OCI-LY7 (cell line): ENCODE measurements around the gene PLEKHM1. TPM values are rescaled to one million over a fixed set of nuclear protein-coding genes. Genes with fewer than 3 reads are reported as not detected.
"Not testable (repeated sequence)": the region's sequence is repeated elsewhere in the genome, so short reads cannot be mapped to it uniquely, and the experiment has no call there.

ENCODE experiments used
- BruUV-seq: library from RNA; stranded (reverse); fragments of 400-500 nt; replicated peaks from 2 replicates; lab custom pipeline; 2021; lab: Mats Ljungman, UMichigan
- CTCF ChIA-PET: fragments of 300-600 bp; sonication (Branson Sonifier 250); formaldehyde crosslinking; loops from one replicate; lab custom pipeline; 2022; ENCODE audit warnings: antibody characterized with exemption; ENCODE audit not compliant: unreplicated experiment; lab: Charles Lee
- POLR2A ChIA-PET: fragments of 300-600 bp; sonication (Branson Sonifier 250); formaldehyde crosslinking; loops from one replicate; lab custom pipeline; 2022; ENCODE audit warnings: antibody characterized with exemption; lab: Charles Lee
- DNase-seq: peaks from one replicate; pipeline ENCODE4 v3.0.0-alpha.2; 2015; ENCODE audit warnings: low spot score
- H2AFZ ChIP-seq: fragments of 200-600 bp; sonication (generic), shearing (Covaris generic); 2 replicates; pipeline ENCODE4 v1.6.1; 2014; ENCODE audit warnings: mild to moderate bottlenecking, antibody characterized with exemption, low read length, moderate library complexity
- H3K27ac ChIP-seq: fragments of 200-600 bp; sonication (generic); 2 replicates; pipeline ENCODE4 v1.5.1; 2014; ENCODE audit warnings: mixed run types, low read depth, mild to moderate bottlenecking, moderate library complexity, low read length, inconsistent platforms; ENCODE audit not compliant: poor library complexity, severe bottlenecking
- H3K36me3 ChIP-seq: fragments of 200-600 bp; sonication (generic); 2 replicates; pipeline ENCODE4 v1.6.1; 2014; ENCODE audit warnings: mild to moderate bottlenecking, antibody characterized with exemption, low read length, moderate library complexity, mixed read lengths; ENCODE audit not compliant: insufficient read depth
- H3K4me1 ChIP-seq: fragments of 200-600 bp; sonication (generic); 2 replicates; pipeline ENCODE4 v1.5.1; 2014; ENCODE audit warnings: mild to moderate bottlenecking, low read length; ENCODE audit not compliant: insufficient read depth, poor library complexity, severe bottlenecking
- H3K4me2 ChIP-seq: fragments of 200-600 bp; sonication (generic); 2 replicates; pipeline ENCODE4 v1.6.1; 2014; ENCODE audit warnings: mild to moderate bottlenecking, low read length
- H3K4me3 ChIP-seq: fragments of 200-600 bp; sonication (generic); 2 replicates; pipeline ENCODE4 v1.5.1; 2014; ENCODE audit warnings: mild to moderate bottlenecking, low read depth, low read length; ENCODE audit not compliant: poor library complexity, severe bottlenecking
- H3K79me2 ChIP-seq: fragments of 200-600 bp; sonication (generic); 2 replicates; pipeline ENCODE4 v1.6.1; 2016; ENCODE audit warnings: low read depth, mild to moderate bottlenecking, low read length, moderate library complexity, mixed read lengths; ENCODE audit not compliant: insufficient read depth
- H3K9me2 ChIP-seq: fragments of 200-600 bp; sonication (generic); 2 replicates; pipeline ENCODE4 v1.6.1; 2016; ENCODE audit warnings: mild to moderate bottlenecking, low read length, mixed read lengths; ENCODE audit not compliant: insufficient read depth
- H3K9me3 ChIP-seq: fragments of 200-600 bp; sonication (generic); 2 replicates; pipeline ENCODE4 v1.6.1; 2014; ENCODE audit warnings: mild to moderate bottlenecking, mixed run types, low read length, mixed read lengths
- H4K20me1 ChIP-seq: fragments of 200-600 bp; sonication (generic); 2 replicates; pipeline ENCODE4 v1.6.1; 2014; ENCODE audit warnings: mild to moderate bottlenecking, antibody characterized with exemption, low read length, moderate library complexity, mixed read lengths; ENCODE audit not compliant: insufficient read depth
- EZH2phosphoT487 ChIP-seq: fragments of 200-600 bp; sonication (generic); IDR thresholded peaks from 2 replicates; pipeline ENCODE4 v1.6.1; 2018; ENCODE audit warnings: low read depth, borderline replicate concordance, mild to moderate bottlenecking, mixed run types, antibody characterized with exemption, low read length, moderate library complexity, mixed read lengths
- intact Hi-C: fragments of 100-400 bp; cut with micrococcal nuclease; formaldehyde crosslinking; loops from one replicate; pipeline ENCODE4 v1.10.0; 2022; ENCODE audit not compliant: unreplicated experiment
- total RNA-seq, 2 experiments: library from RNA; depleted of rRNA in 1 of 2; stranded (reverse); fragments of >200 nt in 1 of 2; shearing (Covaris generic) in 1 of 2; gene quantifications; 2 replicates each; pipeline ENCODE4 v1.2.3, GENCODE V29; 2014 to 2022
- TF ChIP-seq, protein P1 (sequence below): fragments of 200-600 bp; sonication (generic); conservative IDR thresholded peaks from 2 replicates; pipeline ENCODE4 v1.5.1; 2014; ENCODE audit warnings: mild to moderate bottlenecking, antibody characterized with exemption, low read length, moderate library complexity, mixed read lengths

Gene PLEKHM1
- total RNA-seq, 2 experiments from 2014 or later = 11.8 to 29.3 TPM

DNA sequence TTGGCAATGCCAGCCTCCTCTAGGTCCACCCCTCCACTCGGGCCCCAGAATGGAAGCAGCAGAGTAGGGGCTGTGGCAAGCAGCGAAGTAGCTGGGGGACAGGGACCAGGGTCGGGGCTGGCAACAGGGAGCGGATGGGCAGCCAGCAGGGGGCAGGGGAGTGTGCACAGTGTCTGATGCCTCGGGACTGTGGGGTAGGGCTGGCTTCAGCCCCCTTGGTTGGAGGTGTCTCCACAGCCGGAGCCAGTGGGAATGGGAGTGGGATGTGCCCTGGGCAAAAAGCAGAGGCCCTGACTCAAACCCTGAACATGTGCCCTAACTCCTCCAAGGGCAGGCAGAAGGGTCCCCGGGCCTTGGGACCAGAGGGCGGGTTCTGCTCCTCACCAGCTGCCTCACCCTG, 39.4 kb downstream of the PLEKHM1 start:
- H3K27ac ChIP-seq = peak overlapping the region; percentile 84
- CTCF ChIA-PET = no interaction called here
- peak; percentile 50 for DNase-seq

DNA sequence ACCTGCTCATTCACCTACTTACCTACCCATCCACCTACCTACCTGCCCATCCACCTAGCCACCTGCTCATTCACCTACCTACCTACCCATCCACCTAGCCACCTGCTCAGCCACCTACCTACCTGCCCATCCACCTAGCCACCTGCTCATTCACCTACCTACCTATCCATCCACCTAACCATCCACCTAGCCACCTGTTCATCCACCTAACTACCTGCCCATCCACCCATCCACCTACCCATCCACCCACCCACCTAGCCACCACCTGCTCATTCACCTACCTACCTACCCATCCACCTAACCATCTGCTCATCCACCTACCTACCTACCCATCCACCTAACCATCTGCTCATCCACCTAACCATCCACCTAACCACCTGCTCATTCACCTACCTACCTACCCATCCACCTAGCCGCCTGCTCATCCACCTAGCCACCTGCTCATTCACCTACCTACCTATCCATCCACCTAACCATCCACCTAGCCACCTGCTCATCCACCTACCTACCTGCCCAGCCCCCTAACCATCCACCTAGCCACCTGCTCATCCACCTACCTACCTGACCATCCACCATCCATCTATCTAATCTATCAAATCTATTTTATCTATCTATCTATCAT, 40.7 kb downstream of the PLEKHM1 start:
- BruUV-seq, H3K4me2 ChIP-seq, H4K20me1 ChIP-seq, CTCF ChIA-PET, DNase-seq, H2AFZ ChIP-seq, H3K36me3 ChIP-seq, H3K9me2 ChIP-seq, intact Hi-C loops, H3K9me3 ChIP-seq, H3K79me2 ChIP-seq, H3K4me3 ChIP-seq, H3K27ac ChIP-seq, POLR2A ChIA-PET: not testable (repeated sequence)
- peaks cover 49% of the 10 kb centered on the region for H3K4me1 ChIP-seq

More for the DNA sequence above, 39.4 kb downstream of the PLEKHM1 start:
- POLR2A ChIA-PET = no interaction called here
- TF ChIP-seq, protein P1, sequence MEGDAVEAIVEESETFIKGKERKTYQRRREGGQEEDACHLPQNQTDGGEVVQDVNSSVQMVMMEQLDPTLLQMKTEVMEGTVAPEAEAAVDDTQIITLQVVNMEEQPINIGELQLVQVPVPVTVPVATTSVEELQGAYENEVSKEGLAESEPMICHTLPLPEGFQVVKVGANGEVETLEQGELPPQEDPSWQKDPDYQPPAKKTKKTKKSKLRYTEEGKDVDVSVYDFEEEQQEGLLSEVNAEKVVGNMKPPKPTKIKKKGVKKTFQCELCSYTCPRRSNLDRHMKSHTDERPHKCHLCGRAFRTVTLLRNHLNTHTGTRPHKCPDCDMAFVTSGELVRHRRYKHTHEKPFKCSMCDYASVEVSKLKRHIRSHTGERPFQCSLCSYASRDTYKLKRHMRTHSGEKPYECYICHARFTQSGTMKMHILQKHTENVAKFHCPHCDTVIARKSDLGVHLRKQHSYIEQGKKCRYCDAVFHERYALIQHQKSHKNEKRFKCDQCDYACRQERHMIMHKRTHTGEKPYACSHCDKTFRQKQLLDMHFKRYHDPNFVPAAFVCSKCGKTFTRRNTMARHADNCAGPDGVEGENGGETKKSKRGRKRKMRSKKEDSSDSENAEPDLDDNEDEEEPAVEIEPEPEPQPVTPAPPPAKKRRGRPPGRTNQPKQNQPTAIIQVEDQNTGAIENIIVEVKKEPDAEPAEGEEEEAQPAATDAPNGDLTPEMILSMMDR = peak; percentile 63
- no peak for TF ChIP-seq EZH2phosphoT487
- no peaks in the 10 kb centered on the region for H3K9me2 ChIP-seq
- H3K4me2 ChIP-seq = peak overlapping the region; percentile 85
- no peaks in the 10 kb centered on the region for H4K20me1 ChIP-seq
- H3K4me3 ChIP-seq = no peak overlapping the region
- intact Hi-C loops = no loop called here
- H3K36me3 ChIP-seq = peaks cover 7% of the 10 kb centered on the region; the same call in 1 of the 2 replicates
- peaks cover 49% of the 10 kb centered on the region for H3K4me1 ChIP-seq
- H2AFZ ChIP-seq = no peak overlapping the region
- BruUV-seq = no TSS peak
- H3K9me3 ChIP-seq = no peaks in the 10 kb centered on the region
- H3K79me2 ChIP-seq = no peaks in the 10 kb centered on the region

DNA sequence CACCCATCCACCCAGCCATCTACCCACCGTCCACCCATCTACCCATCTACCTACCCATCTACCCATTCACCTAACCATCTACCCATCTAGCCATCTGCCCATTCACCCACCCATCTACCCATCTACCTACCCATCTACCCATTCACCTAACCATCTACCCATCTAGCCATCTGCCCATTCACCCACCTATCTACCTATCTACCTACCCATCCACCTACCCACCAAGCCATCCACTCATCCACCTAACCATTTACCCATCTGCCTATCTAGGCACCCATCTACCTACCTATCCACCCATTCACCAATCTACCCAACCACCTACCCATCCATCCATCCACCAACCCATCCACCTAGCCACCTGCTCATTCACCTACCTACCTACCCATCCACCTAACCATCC, 41.3 kb downstream of the PLEKHM1 start:
- H3K27ac ChIP-seq, H3K36me3 ChIP-seq, DNase-seq, H4K20me1 ChIP-seq, H3K9me2 ChIP-seq, BruUV-seq, H2AFZ ChIP-seq, H3K79me2 ChIP-seq, CTCF ChIA-PET, POLR2A ChIA-PET, intact Hi-C loops, H3K4me2 ChIP-seq, H3K4me3 ChIP-seq, H3K9me3 ChIP-seq: not testable (repeated sequence)
- peaks cover 49% of the 10 kb centered on the region for H3K4me1 ChIP-seq

DNA sequence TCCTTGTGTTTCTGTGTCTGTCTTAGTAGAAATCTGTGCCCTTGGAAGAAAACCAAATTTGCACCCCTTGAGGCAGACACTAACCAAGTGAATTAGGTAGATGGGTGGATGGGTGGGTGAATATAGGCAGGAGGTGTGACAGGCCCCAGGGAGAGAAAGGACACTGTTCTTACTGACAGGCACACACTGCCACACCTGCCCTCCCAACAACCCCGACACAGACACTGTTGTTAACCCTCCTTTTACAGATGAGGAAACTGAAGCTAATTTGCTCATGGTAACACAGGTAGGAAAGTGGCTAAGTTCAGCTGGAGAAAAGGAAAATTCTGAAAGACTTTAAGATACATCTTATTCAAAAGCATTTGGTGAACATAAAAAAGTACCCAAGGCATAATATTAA, 42.0 kb downstream of the PLEKHM1 start:
- intact Hi-C loops, CTCF ChIA-PET, H4K20me1 ChIP-seq: not testable (repeated sequence)

DNA sequence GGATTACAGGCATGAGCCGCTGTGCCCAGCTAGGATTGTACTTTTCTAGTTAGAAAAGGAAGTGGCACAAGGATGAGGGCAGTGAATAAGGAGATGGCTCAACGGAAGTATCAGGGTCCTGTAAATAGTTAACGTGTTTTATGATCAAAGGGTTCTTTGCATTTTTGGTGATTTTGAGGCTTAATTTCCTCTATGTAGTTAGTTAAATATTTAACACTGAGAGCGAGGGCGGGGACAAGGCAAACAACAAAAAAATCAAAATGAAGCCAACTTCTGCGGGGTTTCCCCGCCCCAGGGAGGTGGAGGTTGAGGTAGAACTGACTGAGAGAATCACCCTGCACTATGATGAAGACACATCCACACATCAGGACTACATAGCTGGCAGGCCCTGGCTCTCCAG, 42.5 kb downstream of the PLEKHM1 start:
- H2AFZ ChIP-seq, DNase-seq, POLR2A ChIA-PET, H3K79me2 ChIP-seq, CTCF ChIA-PET, H3K4me3 ChIP-seq, H3K9me3 ChIP-seq, H3K36me3 ChIP-seq, H3K9me2 ChIP-seq, intact Hi-C loops, H4K20me1 ChIP-seq, BruUV-seq: not testable (repeated sequence)
- Histone ChIP-seq H3K4me1 (peaks cover 38% of the 10 kb centered on the region), H3K4me2 (peak overlapping the region; percentile 56; the same call in 1 of the 2 replicates), H3K27ac (peak overlapping the region; percentile 35)

More for the DNA sequence above, 42.0 kb downstream of the PLEKHM1 start:
- H3K4me3 ChIP-seq, H3K36me3 ChIP-seq, H3K9me3 ChIP-seq, H3K79me2 ChIP-seq, H3K9me2 ChIP-seq, POLR2A ChIA-PET, BruUV-seq, H2AFZ ChIP-seq, DNase-seq: not testable (repeated sequence)
- H3K4me1 ChIP-seq = peaks cover 41% of the 10 kb centered on the region
- H3K4me2 ChIP-seq = peak overlapping the region; percentile 56; the same call in 1 of the 2 replicates
- peak overlapping the region; percentile 35 for H3K27ac ChIP-seq
